ENCODE measurements around the gene CAMTA1. TPM values are rescaled to one million over a fixed set of nuclear protein-coding genes. Genes with fewer than 3 reads are reported as not detected.

The CAMTA1 gene
- total and polyA plus RNA-seq, 12 donors = 123 to 265 (median 142) TPM

- H3K27ac ChIP-seq = no peak overlapping the region
- no peaks in the 10 kb centered on the region for H3K36me3 ChIP-seq
- WGBS, 2 donors = 75 to 82% methylated on average over 11 of the region's 11 CpGs
- intact Hi-C loops (cut with DNase I) = no loop called here
- no peaks in the 10 kb centered on the region for H3K4me1 ChIP-seq
- peaks cover 0 to 10% (median 0%) of the 10 kb centered on the region in 7 donors for H3K27me3 ChIP-seq
- no peak overlapping the region for H3K4me3 ChIP-seq
- no peak for DNase-seq
- H3K9me3 ChIP-seq = peaks cover 0 to 6% (median 0%) of the 10 kb centered on the region in 11 donors
- TF ChIP-seq CTCF (IDR thresholded peaks at IDR 0.05) = no peak
- ATAC-seq = no peak
Measured at GRCh38 chr1:7086106-7086505, 300.9 kb downstream of the CAMTA1 start.

GRCh38 chr1:7087888-7088287, 302.6 kb downstream of the CAMTA1 start:
- DNase-seq (no peak), ATAC-seq (no peak)
- Histone ChIP-seq H3K9me3 (no peaks in the 10 kb centered on the region), H3K27ac (no peak overlapping the region), H3K4me1 (peaks cover 0 to 4% (median 0%) of the 10 kb centered on the region in 9 donors), H3K4me3 (no peak overlapping the region), H3K36me3 (no peaks in the 10 kb centered on the region), H3K27me3 (peaks cover 0 to 10% (median 0%) of the 10 kb centered on the region in 7 donors)
- intact Hi-C loops (cut with DNase I) = no loop called here
- 92 to 93% methylated on average over 9 of the region's 9 CpGs for WGBS, 2 donors
- no peak for TF ChIP-seq CTCF (IDR thresholded peaks at IDR 0.05)

- DNase-seq = no peak
- no peaks in the 10 kb centered on the region for H3K36me3 ChIP-seq
- no peaks in the 10 kb centered on the region for H3K9me3 ChIP-seq
- peaks cover 0 to 13% (median 4%) of the 10 kb centered on the region in 7 donors for H3K27me3 ChIP-seq
- ATAC-seq = no peak
- intact Hi-C loops (cut with DNase I) = no loop called here
- no peak overlapping the region for H3K4me3 ChIP-seq
- H3K4me1 ChIP-seq = peaks cover 0 to 4% (median 0%) of the 10 kb centered on the region in 9 donors
- H3K27ac ChIP-seq = no peak overlapping the region
- TF ChIP-seq CTCF (IDR thresholded peaks at IDR 0.05) = no peak
- WGBS, 2 donors = 30 to 46% methylated on average over 5 of the region's 5 CpGs
Measured at GRCh38 chr1:7089497-7089896, 304.2 kb downstream of the CAMTA1 start.

GRCh38 chr1:7093297-7093696, 308.0 kb downstream of the CAMTA1 start:
- Histone ChIP-seq H3K4me3 (no peak overlapping the region), H3K4me1 (peaks cover 0 to 4% (median 0%) of the 10 kb centered on the region in 9 donors), H3K27ac (no peak overlapping the region), H3K9me3 (no peaks in the 10 kb centered on the region), H3K36me3 (no peaks in the 10 kb centered on the region), H3K27me3 (peaks cover 0 to 29% (median 10%) of the 10 kb centered on the region in 7 donors)
- ATAC-seq (no peak), DNase-seq (no peak)
- TF ChIP-seq CTCF (IDR thresholded peaks at IDR 0.05) = no peak
- WGBS, 2 donors = 32 to 40% methylated on average over 10 of the region's 10 CpGs
- intact Hi-C loops (cut with DNase I) = loop anchor here in 1 of 10 donors (10.0 kb wide), 1 partner anchor 112 kb away; no protein-coding TSS in a partner anchor
